Panc1 (cell line): ENCODE data around the gene CAPZA1. TPM values are rescaled to one million over a fixed set of nuclear protein-coding genes. Genes with fewer than 3 reads are reported as not detected.

ENCODE experiments used
- ATAC-seq: fragments of 200-7000 bp; cut with Tn5 transposase; 2 replicates; pipeline ENCODE4 v1.9.1; 2020; ENCODE audit warnings: mild to moderate bottlenecking, moderate library complexity
- BruUV-seq: library from RNA; stranded (reverse); fragments of 400-500 nt; replicated peaks from 2 replicates; lab custom pipeline; 2021; lab: Mats Ljungman, UMichigan
- CTCF ChIA-PET: fragments of 300-600 bp; sonication (Branson Sonifier 250); formaldehyde crosslinking; loops from one replicate; lab custom pipeline; 2022; ENCODE audit warnings: antibody characterized with exemption; lab: Charles Lee
- POLR2A ChIA-PET: fragments of 300-600 bp; sonication (Branson Sonifier 250); formaldehyde crosslinking; loops from one replicate; lab custom pipeline; 2022; ENCODE audit warnings: antibody characterized with exemption; lab: Charles Lee
- DNase-seq: peaks from one replicate; pipeline ENCODE4 v3.0.0-alpha.2; 2010; ENCODE audit warnings: low read depth, low spot score
- H3K27ac ChIP-seq: 2 replicates; pipeline ENCODE4 v1.5.1; 2011; ENCODE audit warnings: mild to moderate bottlenecking, low read length, inconsistent platforms
- H3K27me3 ChIP-seq: fragments of 200-500 bp; sonication (Bioruptor generic); 2 replicates; pipeline ENCODE4 v1.6.0; 2014; ENCODE audit warnings: low read length, inconsistent platforms; ENCODE audit not compliant: control insufficient read depth, insufficient read depth
- H3K36me3 ChIP-seq: fragments of 200-500 bp; sonication (Bioruptor generic); 2 replicates; pipeline ENCODE4 v1.5.1; 2014; ENCODE audit warnings: inconsistent platforms, mild to moderate bottlenecking, low read length, moderate library complexity; ENCODE audit not compliant: control insufficient read depth, insufficient read depth
- H3K4me1 ChIP-seq: 2 replicates; pipeline ENCODE4 v1.5.1; 2011; ENCODE audit warnings: inconsistent platforms, mild to moderate bottlenecking, low read length, moderate library complexity; ENCODE audit not compliant: control insufficient read depth, insufficient read depth
- H3K4me3 ChIP-seq, 2 experiments: 2 replicates each; pipeline ENCODE4 v1.5.1; 2011 to 2012; ENCODE audit warnings: low read depth in 2 of 2, low read length in 2 of 2, mild to moderate bottlenecking in 2 of 2, inconsistent platforms in 1 of 2, moderate library complexity in 1 of 2
- H3K9me3 ChIP-seq: fragments of 200-500 bp; sonication (Bioruptor generic); 2 replicates; pipeline ENCODE4 v1.5.1; 2014; ENCODE audit warnings: low read depth, mild to moderate bottlenecking, inconsistent platforms, low read length, moderate library complexity; ENCODE audit not compliant: control insufficient read depth, insufficient read depth
- CTCF ChIP-seq: fragments of 450-650 bp; IDR thresholded peaks from 2 replicates; pipeline ENCODE4 v1.5.1; 2017; ENCODE audit warnings: mild to moderate bottlenecking
- POLR2AphosphoS5 ChIP-seq: IDR thresholded peaks from 2 replicates; pipeline ENCODE4 v1.6.1; 2012; ENCODE audit warnings: mild to moderate bottlenecking, low read depth, low read length, moderate library complexity
- SIN3A ChIP-seq: IDR thresholded peaks from 2 replicates; pipeline ENCODE4 v1.6.1; 2012; ENCODE audit warnings: low read depth, mild to moderate bottlenecking, low read length, moderate library complexity, borderline replicate concordance; ENCODE audit not compliant: insufficient read depth
- TCF7L2 ChIP-seq: IDR thresholded peaks from 2 replicates; pipeline ENCODE4 v1.6.1; 2011; ENCODE audit warnings: mild to moderate bottlenecking, low read depth, low read length, inconsistent platforms
- in situ Hi-C: cut with HindIII; loops from 2 replicates; pipeline ENCODE4 v1.10.0; 2016; ENCODE audit warnings: low sequenced_read_pairs, low pct_unique_long_range_greater_than_20kb
- intact Hi-C: fragments of 100-400 bp; cut with micrococcal nuclease; formaldehyde crosslinking; loops from one replicate; pipeline ENCODE4 v1.10.0; 2022; ENCODE audit not compliant: unreplicated experiment
- total RNA-seq: library from RNA; stranded (reverse); gene quantifications from one replicate; pipeline ENCODE4 v1.2.1, GENCODE V29; 2021; ENCODE audit not compliant: unreplicated experiment
- TF ChIP-seq, protein P1 (sequence below), 2 experiments: IDR thresholded peaks; 2 replicates each; pipeline ENCODE4 v1.6.1; 2011 to 2012; ENCODE audit warnings: low read depth in 2 of 2, control low read depth in 1 of 2, low read length in 1 of 2, mild to moderate bottlenecking in 1 of 2, moderate library complexity in 1 of 2; ENCODE audit not compliant: insufficient read depth in 1 of 2

The CAPZA1 gene
- total RNA-seq, 1 experiment from 2014 or later, result 128 TPM

- intact Hi-C loops, result no loop called here
- CTCF ChIA-PET, result no interaction called here
Observed at GRCh38 chr1:112677501-112677900, 57.9 kb downstream of the CAPZA1 start.

GRCh38 chr1:112678605-112679004 is 59.0 kb downstream of the CAPZA1 start:
- ChIA-PET POLR2A (no interaction called here), CTCF (no interaction called here)
- Histone ChIP-seq H3K27ac (no peak overlapping the region), H3K9me3 (no peaks in the 10 kb centered on the region), H3K36me3 (no peaks in the 10 kb centered on the region; the same call in 1 of the 2 replicates), H3K4me1 (peaks cover 12% of the 10 kb centered on the region), H3K27me3 (no peaks in the 10 kb centered on the region), H3K4me3 (no peak overlapping the region)
- in situ Hi-C loops (no loop called here), intact Hi-C loops (no loop called here)
- no TSS peak for BruUV-seq
- TF ChIP-seq POLR2AphosphoS5, result no peak
- no peak for TF ChIP-seq SIN3A
- TF ChIP-seq, protein P1, sequence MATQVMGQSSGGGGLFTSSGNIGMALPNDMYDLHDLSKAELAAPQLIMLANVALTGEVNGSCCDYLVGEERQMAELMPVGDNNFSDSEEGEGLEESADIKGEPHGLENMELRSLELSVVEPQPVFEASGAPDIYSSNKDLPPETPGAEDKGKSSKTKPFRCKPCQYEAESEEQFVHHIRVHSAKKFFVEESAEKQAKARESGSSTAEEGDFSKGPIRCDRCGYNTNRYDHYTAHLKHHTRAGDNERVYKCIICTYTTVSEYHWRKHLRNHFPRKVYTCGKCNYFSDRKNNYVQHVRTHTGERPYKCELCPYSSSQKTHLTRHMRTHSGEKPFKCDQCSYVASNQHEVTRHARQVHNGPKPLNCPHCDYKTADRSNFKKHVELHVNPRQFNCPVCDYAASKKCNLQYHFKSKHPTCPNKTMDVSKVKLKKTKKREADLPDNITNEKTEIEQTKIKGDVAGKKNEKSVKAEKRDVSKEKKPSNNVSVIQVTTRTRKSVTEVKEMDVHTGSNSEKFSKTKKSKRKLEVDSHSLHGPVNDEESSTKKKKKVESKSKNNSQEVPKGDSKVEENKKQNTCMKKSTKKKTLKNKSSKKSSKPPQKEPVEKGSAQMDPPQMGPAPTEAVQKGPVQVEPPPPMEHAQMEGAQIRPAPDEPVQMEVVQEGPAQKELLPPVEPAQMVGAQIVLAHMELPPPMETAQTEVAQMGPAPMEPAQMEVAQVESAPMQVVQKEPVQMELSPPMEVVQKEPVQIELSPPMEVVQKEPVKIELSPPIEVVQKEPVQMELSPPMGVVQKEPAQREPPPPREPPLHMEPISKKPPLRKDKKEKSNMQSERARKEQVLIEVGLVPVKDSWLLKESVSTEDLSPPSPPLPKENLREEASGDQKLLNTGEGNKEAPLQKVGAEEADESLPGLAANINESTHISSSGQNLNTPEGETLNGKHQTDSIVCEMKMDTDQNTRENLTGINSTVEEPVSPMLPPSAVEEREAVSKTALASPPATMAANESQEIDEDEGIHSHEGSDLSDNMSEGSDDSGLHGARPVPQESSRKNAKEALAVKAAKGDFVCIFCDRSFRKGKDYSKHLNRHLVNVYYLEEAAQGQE (IDR thresholded peaks at IDR 0.05; ENCODE audit: insufficient read depth in 1 of 2, low read depth in 2 of 2, low read length in 1 of 2), result no peak
- TF ChIP-seq CTCF, result no peak
- no peak for TF ChIP-seq TCF7L2
- DNase-seq, result no peak
- ATAC-seq, result no peak

More at GRCh38 chr1:112677501-112677900, 57.9 kb downstream of the CAPZA1 start:
- Histone ChIP-seq H3K9me3 (no peaks in the 10 kb centered on the region), H3K4me1 (peaks cover 20% of the 10 kb centered on the region), H3K36me3 (no peaks in the 10 kb centered on the region; the same call in 1 of the 2 replicates), H3K27ac (no peak overlapping the region), H3K27me3 (no peaks in the 10 kb centered on the region), H3K4me3 (no peak overlapping the region)
- ATAC-seq (no peak), DNase-seq (no peak)
- in situ Hi-C loops, result no loop called here
- TF ChIP-seq TCF7L2 (no peak), POLR2AphosphoS5 (no peak), SIN3A (no peak), CTCF (no peak)
- TF ChIP-seq, protein P1 (IDR thresholded peaks at IDR 0.05; ENCODE audit: insufficient read depth in 1 of 2, low read depth in 2 of 2, low read length in 1 of 2), result no peak
- BruUV-seq, result no TSS peak
- POLR2A ChIA-PET, result no interaction called here
